ENCODE data around the gene BEGAIN. TPM values are rescaled to one million over a fixed set of nuclear protein-coding genes. Genes with fewer than 3 reads are reported as not detected.

Gene BEGAIN
- total RNA-seq, 4 donors from 2014 or later, result 0.25 to 2.2 (median 1.6) TPM

DNA sequence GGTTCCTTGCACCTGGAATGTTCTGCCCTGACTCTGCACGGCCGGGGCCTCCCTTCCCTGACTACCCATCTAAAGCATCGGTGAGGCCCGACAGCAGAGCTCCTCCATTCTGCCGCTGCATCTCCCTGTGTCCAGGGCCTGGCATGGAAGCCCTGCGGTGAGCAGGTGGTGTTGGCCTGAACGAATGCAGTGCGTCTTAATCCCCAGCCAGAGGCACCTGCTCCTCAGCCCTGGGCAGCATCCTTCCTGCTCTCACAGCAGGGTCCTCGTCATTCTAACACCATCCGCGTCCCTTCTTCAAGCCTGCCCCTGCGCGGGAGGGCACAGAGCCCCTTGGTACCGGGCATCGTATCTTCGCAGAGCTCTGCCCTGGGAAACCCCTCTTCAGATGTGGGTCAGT lies 15.4 kb downstream of the BEGAIN start:
- TF ChIP-seq, protein P1, sequence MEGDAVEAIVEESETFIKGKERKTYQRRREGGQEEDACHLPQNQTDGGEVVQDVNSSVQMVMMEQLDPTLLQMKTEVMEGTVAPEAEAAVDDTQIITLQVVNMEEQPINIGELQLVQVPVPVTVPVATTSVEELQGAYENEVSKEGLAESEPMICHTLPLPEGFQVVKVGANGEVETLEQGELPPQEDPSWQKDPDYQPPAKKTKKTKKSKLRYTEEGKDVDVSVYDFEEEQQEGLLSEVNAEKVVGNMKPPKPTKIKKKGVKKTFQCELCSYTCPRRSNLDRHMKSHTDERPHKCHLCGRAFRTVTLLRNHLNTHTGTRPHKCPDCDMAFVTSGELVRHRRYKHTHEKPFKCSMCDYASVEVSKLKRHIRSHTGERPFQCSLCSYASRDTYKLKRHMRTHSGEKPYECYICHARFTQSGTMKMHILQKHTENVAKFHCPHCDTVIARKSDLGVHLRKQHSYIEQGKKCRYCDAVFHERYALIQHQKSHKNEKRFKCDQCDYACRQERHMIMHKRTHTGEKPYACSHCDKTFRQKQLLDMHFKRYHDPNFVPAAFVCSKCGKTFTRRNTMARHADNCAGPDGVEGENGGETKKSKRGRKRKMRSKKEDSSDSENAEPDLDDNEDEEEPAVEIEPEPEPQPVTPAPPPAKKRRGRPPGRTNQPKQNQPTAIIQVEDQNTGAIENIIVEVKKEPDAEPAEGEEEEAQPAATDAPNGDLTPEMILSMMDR (IDR thresholded peaks at IDR 0.05), result no peak
- TF ChIP-seq POLR2A (IDR thresholded peaks at IDR 0.05), result no peak
- 78 to 87% methylated on average over 16 of the region's 16 CpGs for WGBS, 2 donors
- H3K4me3 ChIP-seq (ENCODE audit: low read depth, poor library complexity, severe bottlenecking), result no peak overlapping the region
- intact Hi-C loops (cut with DNase I; ENCODE audit: low total_unique reads), result no loop called here
- no peak for DNase-seq (ENCODE audit: low spot score in 2 of 2)

DNA sequence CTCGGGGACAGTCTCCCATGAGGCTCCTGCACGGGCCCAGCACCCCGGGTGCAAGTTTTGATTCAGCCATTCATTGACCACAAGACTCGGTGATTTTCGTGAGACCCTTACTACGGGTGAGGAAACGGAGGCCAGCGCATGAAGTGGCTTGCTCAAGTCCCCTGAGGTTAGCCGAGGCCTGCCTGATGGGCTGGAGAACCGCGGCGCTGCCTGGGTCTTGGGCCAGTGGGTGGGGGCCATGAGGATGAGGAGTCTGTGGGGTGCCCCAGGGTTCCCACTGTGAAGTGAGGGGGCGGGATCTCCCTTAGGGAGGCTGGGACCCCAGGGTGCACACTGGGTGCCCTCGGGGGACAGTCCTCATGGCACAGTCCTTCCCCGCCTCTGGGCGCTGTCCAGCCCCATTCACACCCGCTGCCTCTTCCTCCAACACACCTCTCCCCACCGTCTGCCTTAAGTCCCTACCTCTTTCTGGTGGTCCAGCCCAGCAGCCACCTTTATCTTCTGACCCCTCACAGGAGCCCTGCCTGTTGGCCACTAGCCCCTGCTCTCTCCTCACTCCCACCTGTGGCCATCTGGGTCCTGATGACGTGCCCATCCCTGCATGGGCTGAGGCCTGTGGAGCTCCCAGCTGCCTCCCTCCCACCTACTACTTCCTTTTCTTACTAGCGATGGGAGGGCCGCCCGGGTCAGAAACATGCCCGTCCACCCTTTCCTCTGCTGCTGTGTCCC lies 16.3 kb downstream of the BEGAIN start:
- no peak overlapping the region for H3K4me3 ChIP-seq (ENCODE audit: low read depth, poor library complexity, severe bottlenecking)
- WGBS, 2 donors, result 86% methylated on average over 23 of the region's 23 CpGs
- TF ChIP-seq, protein P1 (IDR thresholded peaks at IDR 0.05), result no peak
- TF ChIP-seq POLR2A (IDR thresholded peaks at IDR 0.05), result no peak
- intact Hi-C loops (cut with DNase I; ENCODE audit: low total_unique reads), result no loop called here
- DNase-seq (ENCODE audit: low spot score in 2 of 2), result no peak

DNA sequence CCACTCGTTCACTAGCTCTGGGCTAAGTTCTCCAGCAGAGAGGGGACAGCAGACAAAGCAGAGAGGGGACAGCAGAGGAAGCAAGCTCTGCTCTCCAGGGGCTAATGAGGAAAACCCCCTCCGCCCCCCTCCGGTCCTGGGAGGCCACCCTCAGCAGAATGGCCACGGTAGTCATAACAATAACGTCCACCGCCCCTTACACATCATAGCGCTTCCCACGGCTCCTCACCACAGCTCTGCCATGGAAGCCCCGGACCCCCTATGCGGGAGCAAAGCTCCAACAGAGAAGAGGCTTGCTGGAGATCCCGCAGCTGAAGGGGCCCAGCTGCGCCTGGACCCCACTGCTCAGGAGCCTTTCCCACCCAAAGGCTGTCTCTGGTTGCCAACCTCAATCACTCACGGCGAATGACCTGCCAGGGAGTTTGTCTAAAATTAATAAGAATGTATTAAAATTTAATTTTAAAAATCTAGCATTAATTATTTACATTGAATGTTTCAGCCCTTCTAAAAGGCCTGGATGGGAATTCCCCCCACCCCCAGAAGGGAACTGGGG lies 17.4 kb downstream of the BEGAIN start:
- no peak for TF ChIP-seq POLR2A (IDR thresholded peaks at IDR 0.05)
- TF ChIP-seq, protein P1 (IDR thresholded peaks at IDR 0.05), result no peak
- 39 to 55% methylated on average over 14 of the region's 14 CpGs for WGBS, 2 donors
- intact Hi-C loops (cut with DNase I; ENCODE audit: low total_unique reads), result no loop called here
- no peak overlapping the region for H3K4me3 ChIP-seq (ENCODE audit: low read depth, poor library complexity, severe bottlenecking)
- no peak for DNase-seq (ENCODE audit: low spot score in 2 of 2)

DNA sequence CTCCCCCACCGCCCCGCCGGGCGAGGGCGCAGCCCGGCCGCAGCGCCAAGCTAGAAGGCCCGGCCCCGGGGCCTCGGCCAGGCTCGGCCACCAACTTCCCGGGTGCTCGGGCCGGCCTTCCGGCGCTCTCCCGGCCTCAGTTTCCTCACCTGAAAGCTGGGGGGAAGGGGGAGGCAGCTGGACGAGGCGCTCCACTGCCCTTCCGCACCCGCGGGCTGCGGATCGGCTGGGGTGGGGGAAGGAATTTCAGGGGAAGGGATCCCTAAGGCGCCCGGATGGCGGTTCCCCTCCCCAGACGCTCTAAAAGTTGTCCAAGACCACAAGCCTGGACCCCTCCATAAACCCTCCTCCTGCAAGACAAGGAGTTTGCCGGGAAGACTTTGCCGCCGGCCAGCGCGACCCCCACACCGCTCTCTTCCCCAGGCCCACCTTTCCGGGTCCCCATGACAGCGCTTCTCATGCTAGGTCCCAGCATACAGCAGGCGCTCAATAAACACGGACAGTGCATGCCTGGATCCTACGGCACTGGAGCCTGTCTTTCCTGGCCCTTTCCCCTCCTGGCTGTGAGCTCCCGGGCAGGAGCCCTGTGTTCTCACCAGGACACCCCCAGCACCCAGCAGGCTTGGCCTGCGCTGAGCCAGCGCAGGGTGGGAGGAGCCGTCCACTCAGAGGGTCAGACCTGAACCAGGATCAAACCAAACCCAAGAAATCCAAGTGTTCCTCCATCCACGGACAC lies 18.1 kb downstream of the BEGAIN start:
- H3K4me3 ChIP-seq (ENCODE audit: low read depth, poor library complexity, severe bottlenecking), result no peak overlapping the region
- 17 to 21% methylated on average over 11 to 32 of the region's 45 CpGs for WGBS, 2 donors
- intact Hi-C loops (cut with DNase I; ENCODE audit: low total_unique reads), result no loop called here
- no peak for DNase-seq (ENCODE audit: low spot score in 2 of 2)
- TF ChIP-seq, protein P1 (IDR thresholded peaks at IDR 0.05), result no peak
- TF ChIP-seq POLR2A (IDR thresholded peaks at IDR 0.05), result no peak

DNA sequence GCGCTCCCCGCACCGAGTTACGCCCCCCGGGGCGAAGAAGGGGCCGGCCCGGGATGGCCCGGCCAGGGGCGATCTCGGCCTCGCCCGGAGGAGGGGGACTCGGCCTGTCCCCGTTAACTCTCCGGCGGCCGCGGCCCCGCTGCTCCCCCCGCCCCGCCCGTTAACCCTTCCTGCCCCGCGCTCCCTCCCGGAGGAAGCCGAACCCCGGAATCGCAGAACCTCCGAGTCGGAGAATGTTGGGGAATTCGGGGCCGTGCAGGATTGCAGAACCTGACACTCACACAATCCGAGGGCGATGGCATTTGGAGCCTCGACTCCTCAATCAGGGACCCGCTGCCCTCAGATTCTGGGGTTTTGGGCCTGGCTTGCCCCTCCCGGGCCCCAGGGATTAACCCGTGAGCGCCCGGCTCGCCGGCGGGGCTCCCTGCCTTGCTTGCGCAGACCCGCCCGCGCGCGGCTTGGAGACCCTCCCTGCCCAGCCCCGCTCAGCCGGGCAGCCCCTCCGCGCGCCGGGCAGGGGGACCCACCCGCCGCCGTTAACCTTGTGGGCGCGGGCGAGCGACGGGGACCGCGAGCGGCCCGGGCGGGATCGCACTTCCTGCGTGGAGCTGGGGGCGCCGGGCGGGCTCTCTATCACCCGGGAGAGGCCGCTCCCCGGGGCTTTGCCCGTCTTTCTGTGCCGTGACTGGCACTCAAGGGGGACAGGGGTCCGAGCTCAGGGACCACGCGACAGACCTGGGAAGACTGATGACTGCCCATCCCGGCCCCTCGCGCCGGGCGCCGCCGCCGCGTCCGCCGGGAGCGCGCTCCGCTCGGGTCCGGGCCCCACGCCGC lies 18.8 kb downstream of the BEGAIN start:
- DNase-seq (ENCODE audit: low spot score in 2 of 2), result no peak
- 0 to 1% methylated on average over 26 to 61 of the region's 100 CpGs for WGBS, 2 donors

More for the DNA sequence above, 18.8 kb downstream of the BEGAIN start:
- intact Hi-C loops (cut with DNase I; ENCODE audit: low total_unique reads), result no loop called here
- no peak for TF ChIP-seq POLR2A (IDR thresholded peaks at IDR 0.05)
- TF ChIP-seq, protein P1 (IDR thresholded peaks at IDR 0.05), result no peak
- peak overlapping the region; percentile 23 for H3K4me3 ChIP-seq (ENCODE audit: low read depth, poor library complexity, severe bottlenecking)
